Activated CD8-positive, alpha-beta memory T cell treated with anti-CD3 and anti-CD28 coated beads for 4 hours (primary cell): ENCODE results near the gene ARFGEF3.

ENCODE experiments used
- DNase-seq, 2 donors: peaks; one replicate each; pipeline ENCODE4 v3.0.0-alpha.2; 2020; ENCODE audit warnings: low read depth in 2 of 2

Gene ARFGEF3

DNA sequence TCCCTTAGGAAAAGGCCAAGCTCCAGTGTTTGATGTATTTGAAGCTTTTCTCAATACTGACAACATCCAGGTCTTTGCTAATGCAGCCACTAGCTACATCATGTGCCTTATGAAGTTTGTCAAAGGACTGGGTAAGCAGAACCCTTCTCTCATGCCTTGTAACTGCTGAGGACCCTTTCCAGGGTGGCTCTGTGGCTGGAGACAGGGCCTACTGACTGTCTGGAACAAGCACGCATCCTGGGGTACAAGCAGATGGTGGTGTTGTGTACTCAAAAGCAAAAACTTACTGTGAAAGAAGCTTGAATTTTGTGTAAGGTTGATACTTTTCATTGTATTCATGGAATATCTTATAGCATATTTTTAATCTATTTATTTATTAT is 147.0 kb downstream of the ARFGEF3 start:
- DNase-seq: no peak

GRCh38 chr6:138309695-138310094 is 148.0 kb downstream of the ARFGEF3 start:
- no peak for DNase-seq

DNA sequence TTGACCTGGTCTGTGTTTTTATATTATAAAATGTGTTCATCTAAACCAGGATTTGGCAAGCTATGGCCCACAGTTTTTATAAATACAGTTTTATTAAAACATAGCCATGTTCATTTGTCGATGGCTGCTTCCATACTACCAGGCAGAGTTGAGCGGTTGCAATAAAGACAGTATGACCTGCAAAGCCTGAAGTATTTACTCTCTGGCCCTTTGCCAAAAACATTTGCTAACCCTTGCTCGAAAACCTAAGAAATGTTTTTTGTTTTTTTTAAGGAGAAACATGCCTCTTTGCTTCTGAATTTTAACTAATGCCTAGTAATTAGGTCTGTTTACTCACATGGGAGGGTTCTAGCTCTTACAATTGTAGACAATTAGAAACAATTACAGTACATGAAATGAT is 148.6 kb downstream of the ARFGEF3 start:
- DNase-seq: no peak

DNA sequence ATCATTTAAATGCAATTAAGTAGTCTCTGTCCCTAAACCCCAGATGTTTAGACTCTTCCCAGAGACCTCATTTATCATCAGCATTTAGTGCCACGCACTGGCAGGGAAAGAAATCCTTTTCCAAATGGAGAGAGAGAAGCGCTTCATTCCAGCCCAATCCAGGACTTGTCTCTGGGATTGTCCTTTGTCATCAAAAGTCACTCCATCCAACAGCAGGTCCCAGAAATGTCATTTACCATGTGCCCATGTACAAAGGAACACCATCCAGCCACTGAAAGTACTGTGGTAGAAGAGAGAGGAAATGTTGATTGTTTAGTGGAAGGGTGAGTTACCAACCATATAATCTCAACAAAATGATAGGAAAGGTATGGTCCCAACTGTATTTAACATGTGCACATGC is 149.1 kb downstream of the ARFGEF3 start:
- DNase-seq: no peak

DNA sequence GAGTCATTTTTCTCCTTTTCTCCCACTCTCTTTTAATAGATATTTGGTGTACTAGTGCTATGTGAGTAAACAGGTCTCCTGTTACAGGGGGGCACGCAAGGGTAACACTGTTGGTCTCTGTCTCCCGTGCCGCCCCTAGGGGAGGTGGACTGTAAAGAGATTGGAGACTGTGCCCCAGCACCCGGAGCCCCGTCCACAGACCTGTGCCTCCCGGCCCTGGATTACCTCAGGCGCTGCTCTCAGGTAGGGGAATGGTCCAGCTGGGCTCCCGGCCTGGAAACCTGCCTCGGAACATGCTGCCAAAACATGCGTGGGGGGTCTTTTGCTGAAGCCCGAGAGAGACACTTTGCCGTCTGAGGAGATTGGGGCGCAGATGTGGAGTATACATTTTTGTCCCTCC is 149.5 kb downstream of the ARFGEF3 start:
- no peak for DNase-seq

- DNase-seq: no peak
Measured at GRCh38 chr6:138318741-138319375, 157.1 kb downstream of the ARFGEF3 start.

GRCh38 chr6:138321934-138322333 is 160.2 kb downstream of the ARFGEF3 start:
- no peak for DNase-seq

- no peak for DNase-seq
Measured at GRCh38 chr6:138323821-138324220, 162.1 kb downstream of the ARFGEF3 start.

GRCh38 chr6:138328210-138328609 is 166.5 kb downstream of the ARFGEF3 start:
- DNase-seq: no peak

GRCh38 chr6:138330763-138331162 is 169.0 kb downstream of the ARFGEF3 start:
- DNase-seq: no peak

- DNase-seq: no peak
Measured at GRCh38 chr6:138331444-138331843, 169.7 kb downstream of the ARFGEF3 start.

DNA sequence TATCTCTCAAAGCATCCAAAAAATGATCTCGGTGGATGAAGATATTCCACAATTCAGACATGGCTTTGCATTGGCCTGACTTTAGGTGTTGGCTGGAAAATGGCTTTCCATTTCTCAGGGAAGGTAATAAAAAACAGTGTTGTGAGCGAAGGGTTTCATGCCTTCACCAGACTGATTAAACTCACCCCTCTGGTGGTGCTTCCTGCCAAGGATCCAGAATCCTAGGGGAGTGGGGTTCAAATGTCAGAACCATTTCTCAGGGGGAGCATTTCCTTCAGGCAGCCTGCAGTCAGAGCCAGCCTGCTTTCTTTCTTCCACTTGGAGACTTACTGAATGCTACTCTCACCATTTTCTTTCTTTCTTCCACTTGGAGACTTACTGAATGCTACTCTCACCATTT is 170.2 kb downstream of the ARFGEF3 start:
- DNase-seq: no peak

GRCh38 chr6:138334000-138334399 is 172.3 kb downstream of the ARFGEF3 start:
- DNase-seq: no peak

DNA sequence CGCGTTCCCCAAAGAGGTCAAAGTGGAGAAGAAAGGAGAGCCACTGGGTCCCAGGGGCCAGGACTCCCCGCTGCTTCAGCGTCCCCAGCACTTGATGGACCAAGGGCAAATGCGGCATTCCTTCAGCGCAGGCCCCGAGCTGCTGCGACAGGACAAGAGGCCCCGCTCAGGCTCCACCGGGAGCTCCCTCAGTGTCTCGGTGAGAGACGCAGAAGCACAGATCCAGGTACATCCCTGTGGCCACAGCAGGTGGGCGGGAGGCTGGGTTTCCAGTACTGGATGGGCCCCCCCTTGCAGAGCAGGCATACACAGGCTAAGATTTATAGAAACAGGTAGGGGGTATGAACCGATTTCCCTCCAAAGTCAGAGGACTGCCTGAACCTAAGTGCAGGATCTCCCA is 173.2 kb downstream of the ARFGEF3 start:
- DNase-seq: no peak

DNA sequence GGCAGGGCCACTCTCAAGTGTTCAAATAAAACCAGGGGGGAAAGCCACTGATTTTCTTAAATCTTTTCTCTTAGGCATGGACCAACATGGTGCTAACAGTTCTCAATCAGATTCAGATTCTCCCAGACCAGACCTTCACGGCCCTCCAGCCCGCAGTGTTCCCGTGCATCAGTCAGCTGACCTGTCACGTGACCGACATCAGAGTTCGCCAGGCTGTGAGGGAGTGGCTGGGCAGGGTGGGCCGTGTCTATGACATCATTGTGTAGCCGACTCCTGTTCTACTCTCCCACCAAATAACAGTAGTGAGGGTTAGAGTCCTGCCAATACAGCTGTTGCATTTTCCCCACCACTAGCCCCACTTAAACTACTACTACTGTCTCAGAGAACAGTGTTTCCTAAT is 174.5 kb downstream of the ARFGEF3 start:
- no peak for DNase-seq

DNA sequence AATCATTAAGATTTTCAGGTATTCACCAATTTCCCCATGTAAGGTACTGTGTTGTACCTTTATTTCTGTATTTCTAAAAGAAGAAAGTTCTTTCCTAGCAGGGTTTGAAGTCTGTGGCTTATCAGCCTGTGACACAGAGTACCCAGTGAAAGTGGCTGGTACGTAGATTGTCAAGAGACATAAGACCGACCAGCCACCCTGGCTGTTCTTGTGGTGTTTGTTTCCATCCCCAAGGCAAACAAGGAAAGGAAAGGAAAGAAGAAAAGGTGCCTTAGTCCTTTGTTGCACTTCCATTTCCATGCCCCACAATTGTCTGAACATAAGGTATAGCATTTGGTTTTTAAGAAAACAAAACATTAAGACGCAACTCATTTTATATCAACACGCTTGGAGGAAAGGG is 175.3 kb downstream of the ARFGEF3 start:
- no peak for DNase-seq

- no peak for DNase-seq
Measured at GRCh38 chr6:138339024-138339423, 177.3 kb downstream of the ARFGEF3 start.

DNA sequence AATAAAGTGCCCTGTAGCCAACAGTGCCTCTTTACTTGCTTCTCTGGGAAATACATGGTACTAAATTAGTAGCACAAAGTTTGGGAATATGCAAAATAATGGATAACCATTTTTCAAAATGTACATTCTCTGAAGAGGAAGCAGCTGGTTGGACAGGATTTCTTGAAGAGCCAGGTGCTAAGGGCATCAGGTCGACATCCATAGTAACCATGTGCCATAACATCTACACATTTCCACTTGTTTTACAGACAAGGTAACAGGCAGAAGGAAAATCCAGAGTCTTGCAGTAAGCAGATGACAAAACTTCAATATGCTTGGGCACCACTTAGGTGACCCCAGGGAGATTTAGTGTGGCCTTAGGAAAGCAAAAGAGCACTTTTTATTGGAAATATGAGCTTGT is 179.4 kb downstream of the ARFGEF3 start:
- DNase-seq: no peak

- no peak for DNase-seq
Measured at GRCh38 chr6:138343112-138343511, 181.4 kb downstream of the ARFGEF3 start.

DNA sequence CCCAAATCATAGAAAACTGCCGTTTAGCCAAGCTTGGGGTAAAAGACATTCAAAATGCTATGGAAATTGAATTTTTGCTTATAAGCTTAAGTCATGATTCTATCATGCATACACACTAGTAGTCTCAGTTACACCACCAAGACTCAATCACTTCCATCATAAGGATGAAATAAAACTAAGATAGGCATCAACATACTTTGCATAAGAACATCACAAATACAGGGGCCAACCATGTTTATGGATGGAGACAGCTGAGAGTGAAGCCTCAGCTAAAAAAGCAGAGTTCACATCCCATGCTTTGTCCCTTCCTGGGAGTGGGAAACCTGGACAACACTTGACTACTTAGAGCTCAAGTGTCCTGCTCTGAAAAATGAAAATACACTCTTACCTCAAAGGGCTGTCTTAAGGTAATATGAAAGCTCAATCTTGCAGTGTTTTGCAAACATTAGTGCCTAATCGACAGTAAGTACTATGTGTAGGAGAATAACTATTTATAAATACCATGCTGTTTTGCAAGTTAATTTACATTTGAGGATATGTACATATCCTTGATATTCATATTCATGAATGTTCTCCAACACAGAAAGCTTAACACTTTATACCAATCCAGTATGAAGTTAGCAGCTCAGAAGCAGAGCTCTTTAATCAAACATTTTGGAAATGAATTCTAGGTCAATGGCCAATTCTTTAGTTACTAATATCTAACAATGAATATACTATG is 184.0 kb downstream of the ARFGEF3 start:
- DNase-seq: no peak

DNA sequence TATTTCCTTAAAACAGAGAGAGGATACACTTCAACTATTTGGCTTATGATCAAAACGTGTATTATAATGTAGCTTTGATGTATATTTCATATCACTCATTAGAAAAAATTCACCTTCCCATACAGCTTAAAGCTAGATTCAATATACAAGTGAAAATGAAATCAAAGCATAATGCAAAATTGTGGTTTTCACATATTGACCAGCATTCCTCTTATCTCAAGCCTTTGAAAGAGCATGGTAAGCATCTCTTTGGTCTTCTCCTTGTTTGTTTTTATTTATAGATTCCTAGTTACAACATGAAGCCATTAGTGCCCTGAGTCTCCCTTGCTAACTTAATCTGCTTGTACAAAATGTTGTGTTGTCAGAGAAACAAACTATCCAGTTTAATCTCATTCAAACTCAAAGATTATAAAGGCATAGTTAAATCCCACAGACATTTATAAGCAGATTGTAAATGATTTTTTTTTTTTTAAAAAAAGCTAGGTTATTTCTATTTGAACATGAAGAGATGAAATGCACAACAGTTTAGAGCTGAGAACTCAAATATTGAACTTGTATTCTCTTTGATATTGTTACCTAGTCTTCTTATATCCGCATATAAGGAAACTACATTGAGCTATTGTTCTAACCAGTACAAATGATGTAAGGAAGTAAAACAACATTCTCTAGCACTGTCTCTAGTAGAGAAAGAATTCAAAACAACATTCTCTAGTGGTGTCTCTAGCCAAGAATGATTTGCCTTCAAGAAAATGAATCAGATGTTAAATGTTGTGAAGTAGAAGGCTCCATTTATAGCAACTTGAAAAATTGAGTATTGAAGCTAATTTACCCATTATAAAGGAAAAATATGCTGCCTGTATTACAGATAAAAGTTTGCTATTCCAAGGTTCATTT is 184.8 kb downstream of the ARFGEF3 start:
- DNase-seq: no peak

DNA sequence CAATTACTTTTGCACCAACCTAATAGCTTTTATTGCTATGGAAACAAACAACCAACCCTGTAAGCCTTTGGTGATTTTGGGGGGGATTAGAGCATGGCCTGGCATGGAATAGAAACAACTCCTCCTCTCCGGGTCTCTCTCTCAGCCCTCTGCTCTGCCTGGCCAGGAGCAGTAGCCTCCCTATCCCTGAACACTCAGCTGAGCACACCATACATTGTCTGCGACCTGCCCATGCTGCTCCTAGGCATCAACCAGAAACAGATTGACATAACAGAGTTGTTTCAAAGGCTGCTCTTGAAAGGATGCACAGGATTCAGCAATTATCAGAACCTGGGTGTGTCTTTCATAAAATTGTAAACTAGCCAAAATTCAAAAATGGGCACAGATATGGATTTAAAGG is 186.1 kb downstream of the ARFGEF3 start:
- DNase-seq: no peak

DNA sequence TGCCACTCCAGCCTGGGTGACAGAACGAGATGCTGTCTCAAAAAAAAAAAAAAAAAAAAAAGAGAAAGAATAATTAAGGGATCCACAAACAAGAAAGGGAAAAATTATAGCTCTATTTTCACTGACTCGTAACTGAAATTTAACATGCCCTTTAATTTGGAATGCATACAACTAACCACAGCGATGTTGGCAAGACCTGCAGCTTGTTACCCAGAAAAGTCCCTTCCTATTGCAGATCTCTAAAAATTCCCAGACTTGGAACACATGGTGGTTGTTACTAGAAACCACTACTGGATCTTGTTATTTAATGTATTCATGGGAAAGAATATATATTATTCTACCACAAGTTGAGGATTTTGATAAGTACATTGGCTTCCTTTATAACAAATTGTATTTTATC is 188.2 kb downstream of the ARFGEF3 start:
- DNase-seq: no peak
